Osteoblast (primary cell): Measurements from ENCODE around the gene TRMT61B. TPM values are rescaled to one million over a fixed set of nuclear protein-coding genes. Genes with fewer than 3 reads are reported as not detected.

Source experiments
- DNase-seq: peaks from one replicate; pipeline ENCODE4 v3.0.0; 2011; ENCODE audit warnings: low spot score, mixed read lengths; ENCODE audit not compliant: insufficient read length; ENCODE audit errors: missing footprints
- H2AFZ ChIP-seq: 2 replicates; pipeline ENCODE4 v1.6.0; 2011; ENCODE audit warnings: mild to moderate bottlenecking, low read length
- H3K27ac ChIP-seq: 2 replicates; pipeline ENCODE4 v1.5.1; 2011; ENCODE audit warnings: mild to moderate bottlenecking, low read depth, low read length, moderate library complexity
- H3K27me3 ChIP-seq: 2 replicates; pipeline ENCODE4 v1.6.0; 2012; ENCODE audit warnings: mild to moderate bottlenecking, control low read depth, inconsistent platforms, low read length, moderate library complexity; ENCODE audit not compliant: insufficient read depth
- H3K36me3 ChIP-seq: 2 replicates; pipeline ENCODE4 v1.5.1; 2011; ENCODE audit warnings: mild to moderate bottlenecking, low read length, control low read depth, moderate library complexity; ENCODE audit not compliant: insufficient read depth
- H3K4me1 ChIP-seq: 2 replicates; pipeline ENCODE4 v1.5.1; 2011; ENCODE audit warnings: mild to moderate bottlenecking, low read length, control low read depth, moderate library complexity; ENCODE audit not compliant: insufficient read depth
- H3K4me2 ChIP-seq: 2 replicates; pipeline ENCODE4 v1.6.0; 2011; ENCODE audit warnings: mild to moderate bottlenecking, low read length; ENCODE audit not compliant: insufficient read depth
- H3K4me3 ChIP-seq: fragments of 200-600 bp; sonication (generic); 3 replicates; pipeline ENCODE4 v1.5.1; 2012; ENCODE audit warnings: mild to moderate bottlenecking, low read length, inconsistent platforms; ENCODE audit not compliant: insufficient read depth
- H3K79me2 ChIP-seq: 2 replicates; pipeline ENCODE4 v1.6.0; 2012; ENCODE audit warnings: mild to moderate bottlenecking, low read length, control low read depth, inconsistent platforms; ENCODE audit not compliant: insufficient read depth
- H3K9me3 ChIP-seq: 2 replicates; pipeline ENCODE4 v1.5.1; 2011; ENCODE audit warnings: low read depth, low read length, control low read depth
- H4K20me1 ChIP-seq: 2 replicates; pipeline ENCODE4 v1.6.0; 2012; ENCODE audit warnings: mild to moderate bottlenecking, low read length, control low read depth; ENCODE audit not compliant: insufficient read depth
- total RNA-seq: library from RNA; depleted of rRNA; stranded (reverse); fragments of >200 nt; gene quantifications from 2 replicates; pipeline ENCODE4 v1.2.3, GENCODE V29; 2012
- TF ChIP-seq, protein P1 (sequence below): IDR thresholded peaks from 2 replicates; pipeline ENCODE4 v1.5.1; 2011; ENCODE audit warnings: mild to moderate bottlenecking, low read depth, low read length, moderate library complexity; ENCODE audit errors: extremely low read depth

Gene TRMT61B
- total RNA-seq, 1 donor: 9.4 TPM

- H3K79me2 ChIP-seq: peaks cover 86% of the 10 kb centered on the region
- peaks cover 76% of the 10 kb centered on the region for H4K20me1 ChIP-seq
- peaks cover 10% of the 10 kb centered on the region for H3K36me3 ChIP-seq
- no peaks in the 10 kb centered on the region for H3K9me3 ChIP-seq
- no peaks in the 10 kb centered on the region for H3K27me3 ChIP-seq
- no peak overlapping the region for H3K27ac ChIP-seq
- no peak overlapping the region for H3K4me3 ChIP-seq
- TF ChIP-seq, protein P1, sequence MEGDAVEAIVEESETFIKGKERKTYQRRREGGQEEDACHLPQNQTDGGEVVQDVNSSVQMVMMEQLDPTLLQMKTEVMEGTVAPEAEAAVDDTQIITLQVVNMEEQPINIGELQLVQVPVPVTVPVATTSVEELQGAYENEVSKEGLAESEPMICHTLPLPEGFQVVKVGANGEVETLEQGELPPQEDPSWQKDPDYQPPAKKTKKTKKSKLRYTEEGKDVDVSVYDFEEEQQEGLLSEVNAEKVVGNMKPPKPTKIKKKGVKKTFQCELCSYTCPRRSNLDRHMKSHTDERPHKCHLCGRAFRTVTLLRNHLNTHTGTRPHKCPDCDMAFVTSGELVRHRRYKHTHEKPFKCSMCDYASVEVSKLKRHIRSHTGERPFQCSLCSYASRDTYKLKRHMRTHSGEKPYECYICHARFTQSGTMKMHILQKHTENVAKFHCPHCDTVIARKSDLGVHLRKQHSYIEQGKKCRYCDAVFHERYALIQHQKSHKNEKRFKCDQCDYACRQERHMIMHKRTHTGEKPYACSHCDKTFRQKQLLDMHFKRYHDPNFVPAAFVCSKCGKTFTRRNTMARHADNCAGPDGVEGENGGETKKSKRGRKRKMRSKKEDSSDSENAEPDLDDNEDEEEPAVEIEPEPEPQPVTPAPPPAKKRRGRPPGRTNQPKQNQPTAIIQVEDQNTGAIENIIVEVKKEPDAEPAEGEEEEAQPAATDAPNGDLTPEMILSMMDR: no peak
- H3K4me2 ChIP-seq: peak overlapping the region; percentile 2
- peaks cover 38% of the 10 kb centered on the region for H3K4me1 ChIP-seq
- no peak overlapping the region for H2AFZ ChIP-seq
- DNase-seq: peak; percentile 84
These were observed 27.9 kb upstream of the TRMT61B start for GRCh38 chr2:28898048-28898447.

GRCh38 chr2:28896906-28897305 lies 26.8 kb upstream of the TRMT61B start:
- Histone ChIP-seq H3K79me2 (peaks cover 75% of the 10 kb centered on the region), H3K4me1 (peaks cover 38% of the 10 kb centered on the region), H3K36me3 (no peaks in the 10 kb centered on the region), H4K20me1 (peaks cover 67% of the 10 kb centered on the region), H3K27me3 (no peaks in the 10 kb centered on the region), H3K4me2 (peak overlapping the region; percentile 97), H3K9me3 (no peaks in the 10 kb centered on the region), H2AFZ (no peak overlapping the region), H3K27ac (no peak overlapping the region), H3K4me3 (no peak overlapping the region)
- TF ChIP-seq, protein P1: no peak
- DNase-seq: peak; percentile 88

DNA sequence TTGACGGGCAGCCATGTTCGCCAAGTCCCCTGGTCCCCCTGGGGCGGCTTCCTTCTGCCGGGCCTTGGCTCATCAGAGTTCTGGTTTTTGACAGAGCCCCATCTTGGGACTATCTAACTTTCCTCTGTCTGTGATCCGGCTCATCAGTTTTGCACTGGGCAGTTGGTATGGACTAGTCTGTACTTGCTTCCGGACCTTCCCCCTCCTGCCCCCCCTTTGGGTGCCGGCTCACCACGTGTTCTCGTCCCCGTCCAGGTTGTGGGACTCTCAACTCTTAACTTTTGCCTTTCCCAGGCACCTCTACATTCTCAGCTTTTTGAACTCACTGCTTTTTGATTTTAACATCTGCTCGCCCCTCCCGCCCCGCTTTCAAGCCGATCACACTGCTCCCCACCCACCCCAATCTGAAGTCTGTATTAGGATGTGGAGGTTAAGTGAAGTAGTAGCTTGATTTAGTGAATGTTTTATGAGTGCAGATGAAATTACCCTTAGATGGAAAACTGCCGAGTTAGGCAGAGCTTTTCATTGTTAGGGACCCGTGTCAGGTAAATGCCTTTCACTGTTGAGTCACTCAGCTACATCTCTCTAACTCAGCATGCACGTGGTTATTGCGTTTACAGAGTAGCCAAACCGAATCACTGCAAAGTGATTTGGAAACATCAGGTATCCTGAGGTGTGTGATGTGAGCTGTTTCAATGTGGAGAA lies 25.2 kb upstream of the TRMT61B start:
- TF ChIP-seq, protein P1: no peak
- Histone ChIP-seq H3K4me1 (peaks cover 35% of the 10 kb centered on the region), H3K4me2 (peak overlapping the region; percentile 97), H3K9me3 (no peaks in the 10 kb centered on the region), H3K4me3 (peak overlapping the region; percentile 99), H3K36me3 (no peaks in the 10 kb centered on the region), H4K20me1 (peaks cover 52% of the 10 kb centered on the region), H2AFZ (peak overlapping the region; percentile 96), H3K27me3 (no peaks in the 10 kb centered on the region), H3K79me2 (peaks cover 59% of the 10 kb centered on the region), H3K27ac (peak overlapping the region; percentile 85)
- peak; percentile 78 for DNase-seq

GRCh38 chr2:28894470-28895188 lies 24.5 kb upstream of the TRMT61B start, which contains the start of gene WDR43:
WDR43 (plus strand) TSS chr2:28894667; CDS start chr2:28894699, 32 bp downstream.
- H3K36me3 ChIP-seq: no peaks in the 10 kb centered on the region
- peak; percentile 97 for DNase-seq
- peaks cover 52% of the 10 kb centered on the region for H3K79me2 ChIP-seq
- H3K27ac ChIP-seq: peak within 1 kb of the TSS; percentile 85
- H4K20me1 ChIP-seq: peaks cover 46% of the 10 kb centered on the region
- no peaks in the 10 kb centered on the region for H3K9me3 ChIP-seq
- H3K27me3 ChIP-seq: no peaks in the 10 kb centered on the region
- peak within 1 kb of the TSS; percentile 96 for H2AFZ ChIP-seq
- TF ChIP-seq, protein P1: no peak
- peak within 1 kb of the TSS; percentile 97 for H3K4me2 ChIP-seq
- H3K4me1 ChIP-seq: peaks cover 35% of the 10 kb centered on the region
- peak within 1 kb of the TSS; percentile 99 for H3K4me3 ChIP-seq
